Ovary (tissue), 9 donors: Measurements from ENCODE around the gene TEX48. TPM values are rescaled to one million over a fixed set of nuclear protein-coding genes. Genes with fewer than 3 reads are reported as not detected.
A peak's percentile ranks its signal among the peaks of the same experiment; 100 is the strongest.

Source experiments
- DNase-seq, 5 donors: peaks; one replicate each; pipeline ENCODE4 v3.0.0-alpha.2; 2019 to 2020
- H3K27ac ChIP-seq, 2 donors: fragments of 200-600 bp; one replicate each; pipeline versions ENCODE4 v1.5.1 to v1.8.0; 2019 to 2022
- H3K27me3 ChIP-seq: fragments of 200-600 bp; one replicate; pipeline ENCODE4 v1.8.0; 2022
- H3K36me3 ChIP-seq: fragments of 200-600 bp; sonication (generic); one replicate; pipeline ENCODE4 v1.5.1; 2019
- H3K4me1 ChIP-seq: one replicate; pipeline ENCODE4 v1.8.1; 2013; ENCODE audit warnings: mild to moderate bottlenecking, moderate library complexity; ENCODE audit not compliant: insufficient read depth
- H3K4me3 ChIP-seq: fragments of 200-600 bp; sonication (generic); one replicate; pipeline ENCODE4 v1.5.1; 2017
- H3K9me3 ChIP-seq, 2 donors: fragments of 200-600 bp in 1 of 2; sonication (generic) in 1 of 2; one replicate each; pipeline versions ENCODE4 v1.5.1 to v1.8.1; 2013 to 2019; ENCODE audit warnings: mild to moderate bottlenecking in 1 of 2, moderate library complexity in 1 of 2
- CTCF ChIP-seq, 3 donors: fragments of 450-650 bp in 2 of 3; fragments of 200-600 bp in 1 of 3; IDR thresholded peaks; one replicate each; pipeline versions ENCODE4 v1.5.1 to v1.8.0; 2016 to 2022; ENCODE audit warnings: antibody characterized with exemption in 3 of 3, mild to moderate bottlenecking in 1 of 3
- EP300 ChIP-seq: sonication (generic); formaldehyde crosslinking; IDR thresholded peaks from one replicate; pipeline ENCODE4 v1.6.1; 2017; ENCODE audit warnings: antibody characterized with exemption
- POLR2A ChIP-seq: fragments of 450-650 bp; IDR thresholded peaks from one replicate; pipeline ENCODE4 v1.6.1; 2017; ENCODE audit warnings: antibody characterized with exemption, mild to moderate bottlenecking, moderate library complexity
- WGBS, 3 donors: extraction: QIAGEN DNeasy Blood & Tissue Kit in 1 of 3; methylation state at CpG; one replicate each; pipeline versions ENCODE4 v1.1.5 to v1.1.7; 2013 to 2017; 5-methylcytosine and 5-hydroxymethylcytosine counted together
- intact Hi-C, 4 donors: fragments of 100-400 bp; cut with DNase I; formaldehyde crosslinking; loops; one replicate each; pipeline versions ENCODE4 v1.11.0 to v1.15.1; 2022 to 2023
- polyA plus RNA-seq, 2 donors: library from polyadenylated mRNA; stranded (reverse); fragments of 200-250 nt in 1 of 2; fragments of 350-450 nt in 1 of 2; fragmentation: Illumina TruSeq in 1 of 2; extraction: RNeasy Lipid Tissue Mini Kit (QIAGEN cat#74804) in 1 of 2; gene quantifications; one replicate each; pipeline ENCODE4 v1.2.3, GENCODE V29; 2013 to 2014
- total RNA-seq, 7 donors: library from RNA; depleted of rRNA in 2 of 7; stranded (reverse); fragments of >200 nt in 2 of 7; fragmentation: NEBNext Ultra II Directional in 3 of 7; extraction: Animal tissue kit (Norgen Biotek cat#: 25700) in 3 of 7; gene quantifications; one replicate each; pipeline versions ENCODE4 v1.1.0 to v1.2.4, GENCODE V29; 2016 to 2023
- donor health status: DM: no; HTN: no; CAD: no; lungs with moderate emphysema.
- donor health status: DM: no; HTN: no; CAD: no.
- donor health status: Bipolar disorder and iron deficiency.
- donor health status: DM: yes; HTN: yes; CAD: no.
- donor health status: DM: no; HTN: no; CAD: no.
- donor health status: DM: yes; HTN: yes; CAD: no.

The TEX48 gene
- total and polyA plus RNA-seq, 9 donors: not detected

DNA sequence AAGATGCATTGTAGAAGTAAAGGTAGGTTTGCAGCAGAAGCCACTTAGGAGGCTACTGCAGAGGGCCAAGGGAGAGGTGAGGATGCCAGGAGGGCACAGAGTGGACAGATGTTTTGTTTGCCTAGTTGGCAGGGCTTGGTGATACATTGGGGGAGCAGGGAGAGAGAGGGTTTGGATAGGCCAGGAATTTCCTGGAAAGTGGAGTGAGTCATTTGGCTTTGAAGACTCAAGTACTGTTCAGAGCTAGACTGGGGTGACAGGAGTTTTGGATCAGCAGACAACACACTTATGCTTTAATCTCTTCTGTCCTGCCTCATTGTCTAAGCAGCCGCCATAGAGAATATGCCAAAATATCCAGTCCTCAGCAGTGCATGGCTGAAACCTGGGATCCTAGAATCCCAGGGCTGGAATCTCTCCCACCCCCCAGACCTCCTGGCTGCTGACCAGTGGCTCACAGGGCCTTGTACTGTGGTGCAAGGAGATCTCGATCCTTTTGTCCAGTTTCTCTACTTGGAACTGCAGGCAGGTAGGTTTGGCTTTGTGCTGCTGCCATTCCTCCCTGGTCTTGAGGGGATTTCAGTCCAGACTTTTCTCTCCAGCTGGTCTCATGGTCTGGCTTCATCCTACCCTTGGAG is 59.9 kb downstream of the TEX48 start:
- H3K27ac ChIP-seq: peak overlapping the region in 1 of 2 donors; percentile 41
- H3K9me3 ChIP-seq: no peaks in the 10 kb centered on the region
- TF ChIP-seq CTCF (IDR thresholded peaks at IDR 0.05) (no peak), EP300 (no peak), POLR2A (no peak)
- peaks cover 5% of the 10 kb centered on the region for H3K4me1 ChIP-seq
- WGBS, 3 donors: 9 to 18% (median 14%) methylated on average over 2 of the region's 2 CpGs
- intact Hi-C loops: no loop called here
- no peak overlapping the region for H3K4me3 ChIP-seq
- DNase-seq: peak; percentile 29 to 62 (median 47)
- no peaks in the 10 kb centered on the region for H3K27me3 ChIP-seq
- no peaks in the 10 kb centered on the region for H3K36me3 ChIP-seq

DNA sequence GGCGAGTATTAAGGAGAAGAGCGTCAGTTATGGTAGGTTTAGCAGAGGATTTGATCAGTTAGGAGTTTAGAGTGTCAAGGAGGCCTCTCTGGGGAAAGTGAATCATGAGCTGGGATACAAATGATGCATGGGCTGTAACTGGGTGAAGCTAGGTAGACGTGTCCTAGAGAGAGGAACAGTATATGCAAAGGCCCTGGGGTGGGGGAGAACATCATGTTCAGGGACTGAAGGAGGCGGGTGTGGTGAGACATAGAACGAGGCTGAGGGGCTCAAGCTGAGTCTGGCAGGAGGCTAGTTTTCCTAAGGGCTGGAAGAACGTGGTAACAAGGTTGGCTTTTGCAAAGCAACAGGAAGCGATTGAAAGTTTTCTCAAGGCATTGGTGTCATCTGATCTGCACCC is 60.4 kb downstream of the TEX48 start:
- no peaks in the 10 kb centered on the region for H3K36me3 ChIP-seq
- H3K4me3 ChIP-seq: no peak overlapping the region
- H3K4me1 ChIP-seq: peaks cover 5% of the 10 kb centered on the region
- H3K9me3 ChIP-seq: no peaks in the 10 kb centered on the region
- no peaks in the 10 kb centered on the region for H3K27me3 ChIP-seq
- H3K27ac ChIP-seq: peak overlapping the region in 1 of 2 donors; percentile 27
- intact Hi-C loops: no loop called here
- DNase-seq: no peak
- TF ChIP-seq EP300: no peak
- no peak for TF ChIP-seq POLR2A
- 71 to 76% (median 72%) methylated on average over 7 of the region's 7 CpGs for WGBS, 3 donors

- Histone ChIP-seq H3K36me3 (no peaks in the 10 kb centered on the region), H3K27ac (peak overlapping the region in 1 of 2 donors; percentile 40), H3K4me3 (no peak overlapping the region), H3K4me1 (peaks cover 5% of the 10 kb centered on the region), H3K9me3 (no peaks in the 10 kb centered on the region), H3K27me3 (no peaks in the 10 kb centered on the region)
- TF ChIP-seq POLR2A: no peak
- TF ChIP-seq EP300: no peak
- TF ChIP-seq CTCF (IDR thresholded peaks at IDR 0.05): no peak
- WGBS, 3 donors: 25 to 37% (median 29%) methylated on average over 13 of the region's 13 CpGs
- intact Hi-C loops: no loop called here
- DNase-seq: peak; percentile 38 to 69 (median 54)
Measured at GRCh38 chr9:114619191-114619761, 62.7 kb downstream of the TEX48 start.

DNA sequence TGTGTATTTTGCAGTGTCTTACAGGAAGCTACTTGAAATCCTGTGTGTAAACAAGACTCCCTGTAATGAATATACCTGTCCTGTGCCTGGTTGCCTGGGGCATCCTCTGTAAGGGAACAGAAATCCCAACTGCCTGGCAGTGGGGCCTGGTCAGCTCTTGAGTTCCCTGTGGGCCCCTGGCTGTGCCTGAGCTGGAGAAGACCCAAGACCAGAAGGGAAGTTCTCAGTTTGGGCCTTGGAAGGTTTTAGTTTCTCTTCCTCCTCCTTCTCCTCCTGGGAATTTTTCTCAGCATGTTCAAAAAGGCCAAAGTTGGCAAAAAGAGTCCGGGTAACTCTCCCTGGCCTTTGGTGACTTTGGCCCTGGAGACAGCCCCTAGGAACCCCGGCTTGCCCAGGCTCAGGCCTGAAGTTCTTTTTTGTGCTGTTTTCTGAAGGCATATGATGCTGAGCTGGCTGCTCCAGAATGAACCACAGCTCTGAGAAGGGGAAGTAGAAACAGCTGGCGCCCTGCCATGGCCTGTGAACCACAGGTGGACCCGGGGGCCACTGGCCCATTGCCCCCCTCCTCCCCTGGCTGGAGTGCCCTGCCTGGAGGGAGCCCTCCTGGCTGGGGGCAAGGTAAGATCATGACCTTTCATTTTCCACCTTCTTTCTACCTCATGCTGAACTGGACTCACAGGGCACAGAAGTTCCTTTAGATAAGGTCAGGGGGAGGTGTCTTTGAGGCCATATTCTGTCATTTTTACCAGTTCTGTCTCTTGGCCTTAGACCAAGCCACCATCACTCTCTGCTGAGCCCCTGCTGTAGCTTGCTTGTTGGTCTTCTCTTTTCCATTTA is 65.1 kb downstream of the TEX48 start:
- H3K36me3 ChIP-seq: no peaks in the 10 kb centered on the region
- H3K27ac ChIP-seq: peak overlapping the region in 1 of 2 donors; percentile 40
- H3K4me3 ChIP-seq: no peak overlapping the region
- peaks cover 18% of the 10 kb centered on the region for H3K4me1 ChIP-seq
- 34 to 47% (median 47%) methylated on average over 4 of the region's 4 CpGs for WGBS, 3 donors
- DNase-seq: peak; percentile 32 to 57 (median 49)
- H3K9me3 ChIP-seq: no peaks in the 10 kb centered on the region
- no peaks in the 10 kb centered on the region for H3K27me3 ChIP-seq
- no peak for TF ChIP-seq EP300
- TF ChIP-seq CTCF (IDR thresholded peaks at IDR 0.05): no peak
- TF ChIP-seq POLR2A: no peak
- intact Hi-C loops: no loop called here

Other genes starting within 250 kb of the TEX48 start
- 10 to 100 TPM; 13.4 to 28.5 (median 25.6) TPM for gene WHRN, start 176.7 kb downstream of the TEX48 start, total RNA-seq
- gene WHRN, start 176.7 kb downstream of the TEX48 start, polyA plus RNA-seq: 10 to 100 TPM in 1 of 2 donors, 1 to 10 TPM in 1; 1.7 to 10.4 TPM
- 100 to 1,000 TPM in 4 of 7 donors, 10 to 100 TPM in 3; 93.5 to 211 (median 106) TPM for gene ATP6V1G1, start 94.4 kb downstream of the TEX48 start, total RNA-seq
- 100 to 1,000 TPM; 139 to 159 TPM for gene ATP6V1G1, start 94.4 kb downstream of the TEX48 start, polyA plus RNA-seq
- gene TMEM268, start 70.9 kb downstream of the TEX48 start, total RNA-seq: 10 to 100 TPM in 5 of 7 donors, 1 to 10 TPM in 2; 6.4 to 39.6 (median 16.0) TPM
- 10 to 100 TPM in 1 of 2 donors, 1 to 10 TPM in 1; 8.2 to 22.5 TPM for gene TMEM268, start 70.9 kb downstream of the TEX48 start, polyA plus RNA-seq
- gene TEX53, start 24.4 kb downstream of the TEX48 start, total RNA-seq: not detected
- not detected for gene TEX53, start 24.4 kb downstream of the TEX48 start, polyA plus RNA-seq
- gene TNFSF15, start 123.8 kb upstream of the TEX48 start, total RNA-seq: under 1 TPM; 0.10 to 0.34 (median 0.24) TPM
- gene TNFSF15, start 123.8 kb upstream of the TEX48 start, polyA plus RNA-seq: under 1 TPM; 0.02 to 0.53 TPM
- gene TNFSF8, start 248.4 kb upstream of the TEX48 start, total RNA-seq: 1 to 10 TPM in 4 of 7 donors, under 1 TPM in 3; 0.45 to 1.6 (median 1.0) TPM
- 1 to 10 TPM in 1 of 2 donors, under 1 TPM in 1; 0.38 to 5.2 TPM for gene TNFSF8, start 248.4 kb upstream of the TEX48 start, polyA plus RNA-seq